GM23338 (cell line): ENCODE data around the gene PRRC2A. TPM values are rescaled to one million over a fixed set of nuclear protein-coding genes. Genes with fewer than 3 reads are reported as not detected.

Experiments used
- ATAC-seq: fragments of 200-7000 bp; cut with Tn5 transposase; 3 replicates; pipeline ENCODE4 v1.9.1; 2020
- DNase-seq: peaks from one replicate; pipeline ENCODE4 v3.0.0-alpha.2; 2015; ENCODE audit warnings: low spot score
- H2AFZ ChIP-seq: fragments of 200-600 bp; sonication (generic); 2 replicates; pipeline ENCODE4 v1.8.0; 2016; ENCODE audit warnings: antibody characterized with exemption, mild to moderate bottlenecking, moderate library complexity
- H3F3A ChIP-seq: fragments of 200-600 bp; sonication (generic); replicated peaks from 2 replicates; pipeline ENCODE4 v1.8.0; 2017; ENCODE audit warnings: antibody characterized with exemption, mixed run types, low read depth
- H3K27ac ChIP-seq: fragments of 200-600 bp; sonication (generic); 2 replicates; pipeline ENCODE4 v1.6.1; 2016; ENCODE audit warnings: low read depth
- H3K27me3 ChIP-seq: fragments of 200-600 bp; sonication (generic); 2 replicates; pipeline ENCODE4 v1.8.0; 2016; ENCODE audit warnings: mild to moderate bottlenecking, mixed run types, moderate library complexity; ENCODE audit not compliant: insufficient read depth
- H3K36me3 ChIP-seq: fragments of 200-600 bp; sonication (generic); 2 replicates; pipeline ENCODE4 v1.8.0; 2016; ENCODE audit warnings: mild to moderate bottlenecking; ENCODE audit not compliant: insufficient read depth
- H3K4me1 ChIP-seq: fragments of 200-600 bp; sonication (generic); 2 replicates; pipeline ENCODE4 v1.8.0; 2016; ENCODE audit warnings: mild to moderate bottlenecking, moderate library complexity; ENCODE audit not compliant: insufficient read depth
- H3K4me2 ChIP-seq: fragments of 200-600 bp; sonication (generic); 2 replicates; pipeline ENCODE4 v1.7.1; 2017; ENCODE audit warnings: mixed run types
- H3K4me3 ChIP-seq: fragments of 200-600 bp; sonication (generic); 2 replicates; pipeline ENCODE4 v1.6.1; 2016; ENCODE audit warnings: mixed run types
- H3K79me2 ChIP-seq: fragments of 200-600 bp; sonication (generic); replicated peaks from 2 replicates; pipeline ENCODE4 v1.8.0; 2017; ENCODE audit warnings: mild to moderate bottlenecking; ENCODE audit not compliant: insufficient read depth
- H3K9me2 ChIP-seq: fragments of 200-600 bp; sonication (generic); 2 replicates; pipeline ENCODE4 v1.8.0; 2017; ENCODE audit not compliant: insufficient read depth
- H4K20me1 ChIP-seq: fragments of 200-600 bp; sonication (generic); replicated peaks from 2 replicates; pipeline ENCODE4 v1.8.0; 2017; ENCODE audit warnings: mild to moderate bottlenecking; ENCODE audit not compliant: insufficient read depth
- H3K27ac Mint-ChIP-seq: 2 replicates; pipeline ENCODE4 v1.8.0; 2020; ENCODE audit warnings: inconsistent platforms, mild to moderate bottlenecking, moderate library complexity, mixed read lengths
- H3K27me3 Mint-ChIP-seq: 3 replicates; pipeline ENCODE4 v1.8.0; 2022; ENCODE audit warnings: low read depth, mild to moderate bottlenecking, moderate library complexity, mixed read lengths, inconsistent platforms; ENCODE audit not compliant: insufficient read depth, poor library complexity
- H3K36me3 Mint-ChIP-seq: 3 replicates; pipeline ENCODE4 v1.8.0; 2021; ENCODE audit warnings: low read depth, mild to moderate bottlenecking, inconsistent platforms, moderate library complexity, mixed read lengths
- H3K4me1 Mint-ChIP-seq: 3 replicates; pipeline ENCODE4 v1.8.0; 2020; ENCODE audit warnings: mild to moderate bottlenecking, inconsistent platforms, mixed read lengths
- H3K4me3 Mint-ChIP-seq: 3 replicates; pipeline ENCODE4 v1.8.0; 2021; ENCODE audit warnings: moderate library complexity, mild to moderate bottlenecking, inconsistent platforms, mixed read lengths
- H3K9me3 Mint-ChIP-seq: 3 replicates; pipeline ENCODE4 v1.8.0; 2020; ENCODE audit warnings: moderate library complexity, mild to moderate bottlenecking, inconsistent platforms, mixed read lengths
- CREB1 ChIP-seq: fragments of 250-450 bp; sonication (Bioruptor Pico); IDR thresholded peaks from 2 replicates; pipeline ENCODE4 v1.5.0; 2020; ENCODE audit warnings: low read depth, mild to moderate bottlenecking, moderate library complexity
- CTCF ChIP-seq, 2 experiments: fragments of 200-600 bp in 1 of 2; sonication (generic) in 1 of 2; conservative IDR thresholded peaks; 2 replicates each; pipeline versions ENCODE4 v1.5.1 to v1.6.1; 2016 to 2017; ENCODE audit warnings: antibody characterized with exemption in 2 of 2, low read depth in 2 of 2, mild to moderate bottlenecking in 2 of 2, moderate library complexity in 1 of 2
- ETS1 ChIP-seq: IDR thresholded peaks from 2 replicates; pipeline ENCODE4 v1.6.1; 2016; ENCODE audit warnings: antibody characterized with exemption
- EZH2 ChIP-seq: fragments of 200-600 bp; sonication (generic); IDR thresholded peaks from one replicate; pipeline ENCODE4 v1.8.0; 2017; ENCODE audit warnings: antibody characterized with exemption, mild to moderate bottlenecking, low read depth; ENCODE audit not compliant: unreplicated experiment
- EZH2phosphoT487 ChIP-seq: fragments of 200-600 bp; sonication (generic); IDR thresholded peaks from one replicate; pipeline ENCODE4 v1.8.1; 2018; ENCODE audit warnings: antibody characterized with exemption; ENCODE audit not compliant: unreplicated experiment
- JUNB ChIP-seq: IDR thresholded peaks from one replicate; pipeline ENCODE4 v1.6.1; 2016; ENCODE audit warnings: antibody characterized with exemption; ENCODE audit not compliant: unreplicated experiment
- NANOG ChIP-seq: IDR thresholded peaks from 2 replicates; pipeline ENCODE4 v1.6.1; 2016; ENCODE audit warnings: antibody characterized with exemption, borderline replicate concordance
- POLR2AphosphoS5 ChIP-seq: IDR thresholded peaks from 2 replicates; pipeline ENCODE4 v1.6.1; 2016; ENCODE audit warnings: antibody characterized with exemption, low read depth
- REST ChIP-seq: IDR thresholded peaks from one replicate; pipeline ENCODE4 v1.6.1; 2018; ENCODE audit warnings: antibody characterized with exemption; ENCODE audit not compliant: unreplicated experiment
- STAT1 ChIP-seq: IDR thresholded peaks from one replicate; pipeline ENCODE4 v1.6.1; 2016; ENCODE audit warnings: antibody characterized with exemption; ENCODE audit not compliant: unreplicated experiment
- ZNF114 ChIP-seq: fragments of 250-450 bp; sonication (Bioruptor Pico); IDR thresholded peaks from 2 replicates; pipeline ENCODE4 v1.5.0; 2020; ENCODE audit warnings: mild to moderate bottlenecking, moderate library complexity
- ZNF331 ChIP-seq: fragments of 250-450 bp; sonication (Bioruptor Pico); IDR thresholded peaks from 2 replicates; pipeline ENCODE4 v1.5.0; 2020; ENCODE audit warnings: low read depth, mild to moderate bottlenecking, moderate library complexity
- ZNF462 ChIP-seq: fragments of 250-450 bp; sonication (Bioruptor Pico); IDR thresholded peaks from 2 replicates; pipeline ENCODE4 v1.5.0; 2020; ENCODE audit warnings: mild to moderate bottlenecking, moderate library complexity
- polyA plus RNA-seq: library from polyadenylated mRNA; unstranded; fragments of >200 nt; fragmentation: Nextera tagmentation; extraction: Ambion mirVana; gene quantifications from 2 replicates; pipeline ENCODE4 v1.2.1, GENCODE V29; 2016
- total RNA-seq: library from RNA; depleted of rRNA; stranded (reverse); fragments of >200 nt; shearing (Covaris generic); gene quantifications from 2 replicates; pipeline ENCODE4 v1.2.3, GENCODE V29; 2014

PRRC2A gene
- total and polyA plus RNA-seq, 2 experiments from 2014 or later: 213 to 273 TPM

GRCh38 chr6:31621991-31622390 is 1.5 kb downstream of the PRRC2A start:
- TF ChIP-seq ZNF114 (no peak), REST (no peak), ZNF462 (CRISPR knock-in tag) (no peak), JUNB (no peak), CTCF (conservative IDR thresholded peaks at IDR 0.05; ENCODE audit: low read depth in 2 of 2) (no peak), NANOG (no peak), EZH2phosphoT487 (no peak), CREB1 (no peak), EZH2 (no peak), STAT1 (no peak), ETS1 (no peak), POLR2AphosphoS5 (no peak), ZNF331 (no peak)
- Histone ChIP-seq H3K4me2 (peak overlapping the region; percentile 99), H3K4me3 (peak overlapping the region; percentile 100), H4K20me1 (peaks cover 36% of the 10 kb centered on the region), H3K79me2 (peaks cover 54% of the 10 kb centered on the region), H3K36me3 (peaks cover 45% of the 10 kb centered on the region), H3K27ac (peak overlapping the region; percentile 100; the same call in 1 of the 2 replicates), H3K4me1 (peaks cover 15% of the 10 kb centered on the region), H3K27me3 (no peaks in the 10 kb centered on the region), H3F3A (peaks cover 36% of the 10 kb centered on the region), H3K9me2 (no peaks in the 10 kb centered on the region), H2AFZ (no peak overlapping the region)
- H3K27ac Mint-ChIP-seq: peak overlapping the region; percentile 99
- no peak for DNase-seq
- peaks cover 68% of the 10 kb centered on the region for H3K36me3 Mint-ChIP-seq
- H3K27me3 Mint-ChIP-seq: peaks cover 26% of the 10 kb centered on the region
- peaks cover 6% of the 10 kb centered on the region for H3K9me3 Mint-ChIP-seq
- peaks cover 9% of the 10 kb centered on the region for H3K4me1 Mint-ChIP-seq
- ATAC-seq: no peak
- H3K4me3 Mint-ChIP-seq: peak overlapping the region; percentile 94
